ENCODE measurements around the gene EEF1G.
"Not testable (repeated sequence)": the region's sequence is repeated elsewhere in the genome, so short reads cannot be mapped to it uniquely, and the experiment has no call there.

The EEF1G gene

GRCh38 chr11:62593434-62594044, 19.8 kb upstream of the EEF1G start:
- no peaks in the 10 kb centered on the region for H3K27me3 ChIP-seq (ENCODE audit: control insufficient read depth, insufficient read depth, low read length)
- H3K9me3 ChIP-seq (ENCODE audit: control insufficient read depth, insufficient read depth, low read length) = no peaks in the 10 kb centered on the region
- no peak overlapping the region for H3K4me3 ChIP-seq (ENCODE audit: low read length)
- H3K4me1 ChIP-seq (ENCODE audit: control insufficient read depth, insufficient read depth, low read length) = peaks cover 3% of the 10 kb centered on the region; the same call in 1 of the 2 replicates
- DNase-seq (ENCODE audit: low read depth, low spot score) = no peak
- no peak overlapping the region for H3K27ac ChIP-seq (ENCODE audit: low read length)
- peaks cover 41% of the 10 kb centered on the region for H3K36me3 ChIP-seq (ENCODE audit: control insufficient read depth, insufficient read depth, low read length)
- no CpG with 5 or more reads among the region's 13 CpGs for WGBS (ENCODE audit: insufficient coverage, insufficient read length)

DNA sequence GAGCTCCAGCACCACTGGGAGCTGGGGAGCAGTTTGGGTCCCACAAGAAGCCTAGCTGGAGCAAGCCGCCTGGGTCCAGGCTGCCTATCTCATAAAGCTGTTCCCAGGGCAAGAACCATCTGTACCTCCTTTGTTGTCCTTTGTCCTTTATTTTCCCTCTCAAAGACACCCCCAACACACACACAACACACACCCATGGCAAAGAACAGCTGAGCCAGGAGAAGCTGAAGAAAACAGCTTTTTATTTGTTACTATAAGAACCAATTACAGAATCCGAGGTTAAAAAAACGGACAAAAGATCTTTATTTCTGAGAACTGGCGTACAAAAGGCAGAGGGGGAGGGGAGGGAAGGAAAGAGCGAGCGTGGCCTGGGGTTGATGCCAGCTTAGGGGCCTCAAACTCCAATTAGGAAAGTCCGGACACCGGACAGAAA, 19.3 kb upstream of the EEF1G start:
- H3K9me3 ChIP-seq (ENCODE audit: control insufficient read depth, insufficient read depth, low read length) = no peaks in the 10 kb centered on the region
- no peak overlapping the region for H3K27ac ChIP-seq (ENCODE audit: low read length)
- peaks cover 3% of the 10 kb centered on the region; the same call in 1 of the 2 replicates for H3K4me1 ChIP-seq (ENCODE audit: control insufficient read depth, insufficient read depth, low read length)
- no peak overlapping the region for H3K4me3 ChIP-seq (ENCODE audit: low read length)
- no peaks in the 10 kb centered on the region for H3K27me3 ChIP-seq (ENCODE audit: control insufficient read depth, insufficient read depth, low read length)
- peaks cover 38% of the 10 kb centered on the region for H3K36me3 ChIP-seq (ENCODE audit: control insufficient read depth, insufficient read depth, low read length)
- DNase-seq (ENCODE audit: low read depth, low spot score) = no peak
- no CpG with 5 or more reads among the region's 8 CpGs for WGBS (ENCODE audit: insufficient coverage, insufficient read length)

- Histone ChIP-seq H3K36me3 (ENCODE audit: control insufficient read depth, insufficient read depth, low read length) (peaks cover 30% of the 10 kb centered on the region), H3K4me3 (ENCODE audit: low read length) (peak overlapping the region; percentile 52; the same call in 1 of the 2 replicates), H3K27me3 (ENCODE audit: control insufficient read depth, insufficient read depth, low read length) (no peaks in the 10 kb centered on the region), H3K9me3 (ENCODE audit: control insufficient read depth, insufficient read depth, low read length) (no peaks in the 10 kb centered on the region), H3K4me1 (ENCODE audit: control insufficient read depth, insufficient read depth, low read length) (peaks cover 3% of the 10 kb centered on the region; the same call in 1 of the 2 replicates), H3K27ac (ENCODE audit: low read length) (no peak overlapping the region)
- no CpG with 5 or more reads among the region's 17 CpGs for WGBS (ENCODE audit: insufficient coverage, insufficient read length)
- no peak for DNase-seq (ENCODE audit: low read depth, low spot score)
These were observed 18.6 kb upstream of the EEF1G start for GRCh38 chr11:62592146-62592815.

GRCh38 chr11:62591448-62592145, 17.9 kb upstream of the EEF1G start, which contains the start of gene TUT1:
TUT1 (minus strand) TSS chr11:62591523; CDS start chr11:62591485, 38 bp downstream.
- DNase-seq (ENCODE audit: low read depth, low spot score) = peak; percentile 98
- Histone ChIP-seq H3K9me3 (ENCODE audit: control insufficient read depth, insufficient read depth, low read length) (no peaks in the 10 kb centered on the region), H3K36me3 (ENCODE audit: control insufficient read depth, insufficient read depth, low read length) (peaks cover 27% of the 10 kb centered on the region), H3K27ac (ENCODE audit: low read length) (no peak within 1 kb of the TSS), H3K27me3 (ENCODE audit: control insufficient read depth, insufficient read depth, low read length) (no peaks in the 10 kb centered on the region), H3K4me1 (ENCODE audit: control insufficient read depth, insufficient read depth, low read length) (peaks cover 3% of the 10 kb centered on the region; the same call in 1 of the 2 replicates), H3K4me3 (ENCODE audit: low read length) (peak within 1 kb of the TSS; percentile 75; the same call in 1 of the 2 replicates)
- WGBS (ENCODE audit: insufficient coverage, insufficient read length) = no CpG with 5 or more reads among the region's 58 CpGs

DNA sequence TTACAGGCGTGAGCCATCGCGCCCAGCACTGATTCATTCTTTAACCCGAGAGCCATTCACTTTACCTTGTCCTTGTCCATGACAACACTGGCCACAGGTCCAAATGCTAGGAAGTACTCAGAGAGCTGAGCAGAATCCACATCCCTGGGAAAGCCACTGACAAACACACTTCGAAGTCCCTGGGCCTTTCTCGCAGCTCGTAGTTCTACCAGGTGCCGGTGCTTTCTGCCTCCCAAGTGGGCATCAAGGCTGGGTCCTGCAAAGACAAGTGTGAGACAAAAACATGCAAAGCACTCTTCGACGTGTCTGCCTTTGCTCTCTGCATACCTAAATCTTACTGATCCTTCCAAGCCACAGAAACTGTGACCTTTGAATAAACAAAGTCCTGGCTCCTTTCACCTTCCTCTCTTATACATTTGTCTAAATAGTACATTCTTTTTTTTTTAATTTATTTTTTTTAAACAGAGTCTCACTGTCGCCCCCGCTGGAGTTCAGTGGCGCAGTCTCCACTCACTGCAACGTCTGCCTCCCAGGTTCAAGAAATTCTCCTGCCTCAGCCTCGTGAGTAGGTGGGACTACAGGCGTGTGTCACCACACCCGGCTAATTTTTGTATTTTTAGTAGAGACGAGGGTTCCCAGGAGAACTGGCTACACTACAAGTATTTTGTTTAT, 15.4 kb upstream of the EEF1G start:
- Histone ChIP-seq H3K36me3 (ENCODE audit: control insufficient read depth, insufficient read depth, low read length) (peaks cover 13% of the 10 kb centered on the region), H3K9me3 (ENCODE audit: control insufficient read depth, insufficient read depth, low read length) (no peaks in the 10 kb centered on the region), H3K27me3 (ENCODE audit: control insufficient read depth, insufficient read depth, low read length) (no peaks in the 10 kb centered on the region), H3K27ac (ENCODE audit: low read length) (no peak overlapping the region), H3K4me3 (ENCODE audit: low read length) (no peak overlapping the region), H3K4me1 (ENCODE audit: control insufficient read depth, insufficient read depth, low read length) (peaks cover 3% of the 10 kb centered on the region; the same call in 1 of the 2 replicates)
- DNase-seq (ENCODE audit: low read depth, low spot score) = no peak
- WGBS (ENCODE audit: insufficient coverage, insufficient read length) = no CpG with 5 or more reads among the region's 18 CpGs

- not testable (repeated sequence) for H3K4me1 ChIP-seq (ENCODE audit: control insufficient read depth, insufficient read depth, low read length); H3K27ac ChIP-seq (ENCODE audit: low read length); DNase-seq (ENCODE audit: low read depth, low spot score)
These were observed 11.7 kb upstream of the EEF1G start for GRCh38 chr11:62585356-62585755.

DNA sequence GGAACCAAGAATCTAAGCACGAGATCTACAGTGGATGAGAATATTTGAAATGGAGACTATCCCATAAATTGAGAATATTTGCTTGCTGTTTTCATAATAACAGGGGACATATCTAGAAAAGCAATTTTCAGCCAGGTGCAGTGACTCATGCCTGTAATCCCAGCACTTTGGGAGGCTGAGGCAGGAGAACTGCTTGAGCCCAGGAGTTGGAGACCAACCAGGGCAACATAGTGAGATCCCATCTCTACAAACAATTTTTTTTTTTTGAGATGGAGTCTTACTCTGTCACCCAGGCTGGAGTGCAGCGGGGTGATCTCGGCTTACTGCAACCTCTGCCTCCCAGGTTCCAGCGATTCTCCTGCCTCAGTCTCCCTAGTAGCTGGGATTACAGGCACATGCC, 8.0 kb upstream of the EEF1G start:
- no CpG with 5 or more reads among the region's 4 CpGs for WGBS (ENCODE audit: insufficient coverage, insufficient read length)
- H3K4me1 ChIP-seq (ENCODE audit: control insufficient read depth, insufficient read depth, low read length); H3K9me3 ChIP-seq (ENCODE audit: control insufficient read depth, insufficient read depth, low read length); H3K27ac ChIP-seq (ENCODE audit: low read length); H3K27me3 ChIP-seq (ENCODE audit: control insufficient read depth, insufficient read depth, low read length); DNase-seq (ENCODE audit: low read depth, low spot score); H3K4me3 ChIP-seq (ENCODE audit: low read length): not testable (repeated sequence)
- H3K36me3 ChIP-seq (ENCODE audit: control insufficient read depth, insufficient read depth, low read length) = peaks cover 10% of the 10 kb centered on the region; the same call in 1 of the 2 replicates

More at GRCh38 chr11:62585356-62585755, 11.7 kb upstream of the EEF1G start:
- not testable (repeated sequence) for H3K4me3 ChIP-seq (ENCODE audit: low read length); H3K27me3 ChIP-seq (ENCODE audit: control insufficient read depth, insufficient read depth, low read length); H3K36me3 ChIP-seq (ENCODE audit: control insufficient read depth, insufficient read depth, low read length); H3K9me3 ChIP-seq (ENCODE audit: control insufficient read depth, insufficient read depth, low read length)
- no CpG with 5 or more reads among the region's 7 CpGs for WGBS (ENCODE audit: insufficient coverage, insufficient read length)

GRCh38 chr11:62580959-62581715, 7.4 kb upstream of the EEF1G start:
- Histone ChIP-seq H3K27ac (ENCODE audit: low read length) (no peak overlapping the region), H3K9me3 (ENCODE audit: control insufficient read depth, insufficient read depth, low read length) (no peaks in the 10 kb centered on the region), H3K4me1 (ENCODE audit: control insufficient read depth, insufficient read depth, low read length) (no peaks in the 10 kb centered on the region), H3K4me3 (ENCODE audit: low read length) (no peak overlapping the region), H3K27me3 (ENCODE audit: control insufficient read depth, insufficient read depth, low read length) (no peaks in the 10 kb centered on the region), H3K36me3 (ENCODE audit: control insufficient read depth, insufficient read depth, low read length) (peaks cover 16% of the 10 kb centered on the region)
- DNase-seq (ENCODE audit: low read depth, low spot score) = no peak
- WGBS (ENCODE audit: insufficient coverage, insufficient read length) = no CpG with 5 or more reads among the region's 18 CpGs

DNA sequence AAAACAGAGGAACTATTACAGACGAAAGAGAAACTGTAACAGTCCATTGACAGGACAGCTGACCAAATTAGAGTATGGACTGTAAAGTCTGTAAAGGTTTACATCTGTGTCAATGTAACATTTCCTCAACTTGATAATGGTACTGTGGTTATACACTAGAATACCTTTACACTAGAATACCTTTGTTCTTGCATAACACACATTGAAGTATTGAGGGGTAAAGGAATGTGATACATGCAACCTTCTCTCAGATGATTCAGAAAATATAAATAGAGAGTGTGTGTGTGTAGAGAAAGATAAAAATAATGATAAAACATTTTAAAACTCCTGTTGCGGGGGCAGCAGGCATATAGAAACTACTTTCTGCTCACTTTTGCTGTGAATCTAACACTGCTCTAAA, 5.6 kb upstream of the EEF1G start:
- no peak overlapping the region for H3K27ac ChIP-seq (ENCODE audit: low read length)
- no peak for DNase-seq (ENCODE audit: low read depth, low spot score)
- H3K36me3 ChIP-seq (ENCODE audit: control insufficient read depth, insufficient read depth, low read length) = peaks cover 19% of the 10 kb centered on the region
- H3K27me3 ChIP-seq (ENCODE audit: control insufficient read depth, insufficient read depth, low read length) = no peaks in the 10 kb centered on the region
- no peaks in the 10 kb centered on the region for H3K9me3 ChIP-seq (ENCODE audit: control insufficient read depth, insufficient read depth, low read length)
- peaks cover 2% of the 10 kb centered on the region; the same call in 1 of the 2 replicates for H3K4me1 ChIP-seq (ENCODE audit: control insufficient read depth, insufficient read depth, low read length)
- no CpG with 5 or more reads among the region's 2 CpGs for WGBS (ENCODE audit: insufficient coverage, insufficient read length)
- H3K4me3 ChIP-seq (ENCODE audit: low read length) = no peak overlapping the region
